Measurements from ENCODE around the gene CERS6. TPM values are rescaled to one million over a fixed set of nuclear protein-coding genes. Genes with fewer than 3 reads are reported as not detected.

The CERS6 gene
- total and polyA plus RNA-seq, 11 donors: 22.1 to 78.0 (median 62.2) TPM

DNA sequence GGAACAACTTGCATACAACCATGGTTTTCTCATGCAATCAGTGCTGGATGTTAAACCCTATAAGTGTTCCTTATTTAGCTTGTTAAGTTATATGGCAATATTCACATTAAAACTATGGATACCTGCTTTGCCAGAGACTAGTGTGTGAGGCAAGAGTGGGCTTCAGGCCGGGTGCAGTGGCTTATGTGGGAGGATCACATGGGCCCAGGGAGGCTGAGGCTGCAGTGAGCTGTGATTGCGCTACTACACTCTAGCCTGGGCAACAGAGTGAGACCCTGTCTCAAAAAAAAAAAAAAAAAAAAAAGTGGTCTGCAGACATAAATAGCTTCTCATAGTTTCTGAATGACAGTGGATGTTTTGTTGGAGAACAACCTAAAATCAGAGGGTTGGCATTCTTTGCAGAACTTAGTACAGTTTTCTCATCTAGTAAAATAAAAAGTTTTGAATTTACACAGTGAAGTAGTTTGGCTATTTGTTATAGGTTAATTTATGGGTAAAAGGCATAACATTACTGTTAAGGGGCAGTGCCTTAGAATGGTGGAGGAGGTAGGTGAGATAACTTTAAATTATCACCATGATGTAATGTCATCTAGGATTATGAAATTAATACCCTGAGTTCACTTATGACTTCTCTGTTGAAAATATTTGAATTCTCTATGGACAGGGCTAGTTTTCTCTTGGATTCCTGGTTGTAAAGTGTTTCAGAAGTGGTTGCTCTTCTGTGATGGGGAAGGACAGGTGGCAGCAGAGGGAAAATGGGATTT, 5.3 kb downstream of the CERS6 start:
- DNase-seq: no peak
- intact Hi-C loops (cut with DNase I): loop anchor here in 1 of 10 donors (10.0 kb wide), 1 partner anchor 63 kb away; no protein-coding TSS in a partner anchor
- Histone ChIP-seq H3K9me3 (no peaks in the 10 kb centered on the region), H3K36me3 (no peaks in the 10 kb centered on the region), H3K27me3 (no peaks in the 10 kb centered on the region), H3K27ac (no peak overlapping the region), H3K4me1 (peaks cover 0 to 59% (median 19%) of the 10 kb centered on the region in 12 donors), H3K4me3 (no peak overlapping the region)
- no peak for ATAC-seq
- WGBS, 4 donors: 61 to 82% (median 71%) methylated on average over 2 of the region's 2 CpGs
- TF ChIP-seq POLR2A (IDR thresholded peaks at IDR 0.05): no peak
- TF ChIP-seq, protein P1, sequence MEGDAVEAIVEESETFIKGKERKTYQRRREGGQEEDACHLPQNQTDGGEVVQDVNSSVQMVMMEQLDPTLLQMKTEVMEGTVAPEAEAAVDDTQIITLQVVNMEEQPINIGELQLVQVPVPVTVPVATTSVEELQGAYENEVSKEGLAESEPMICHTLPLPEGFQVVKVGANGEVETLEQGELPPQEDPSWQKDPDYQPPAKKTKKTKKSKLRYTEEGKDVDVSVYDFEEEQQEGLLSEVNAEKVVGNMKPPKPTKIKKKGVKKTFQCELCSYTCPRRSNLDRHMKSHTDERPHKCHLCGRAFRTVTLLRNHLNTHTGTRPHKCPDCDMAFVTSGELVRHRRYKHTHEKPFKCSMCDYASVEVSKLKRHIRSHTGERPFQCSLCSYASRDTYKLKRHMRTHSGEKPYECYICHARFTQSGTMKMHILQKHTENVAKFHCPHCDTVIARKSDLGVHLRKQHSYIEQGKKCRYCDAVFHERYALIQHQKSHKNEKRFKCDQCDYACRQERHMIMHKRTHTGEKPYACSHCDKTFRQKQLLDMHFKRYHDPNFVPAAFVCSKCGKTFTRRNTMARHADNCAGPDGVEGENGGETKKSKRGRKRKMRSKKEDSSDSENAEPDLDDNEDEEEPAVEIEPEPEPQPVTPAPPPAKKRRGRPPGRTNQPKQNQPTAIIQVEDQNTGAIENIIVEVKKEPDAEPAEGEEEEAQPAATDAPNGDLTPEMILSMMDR (IDR thresholded peaks at IDR 0.05): no peak

DNA sequence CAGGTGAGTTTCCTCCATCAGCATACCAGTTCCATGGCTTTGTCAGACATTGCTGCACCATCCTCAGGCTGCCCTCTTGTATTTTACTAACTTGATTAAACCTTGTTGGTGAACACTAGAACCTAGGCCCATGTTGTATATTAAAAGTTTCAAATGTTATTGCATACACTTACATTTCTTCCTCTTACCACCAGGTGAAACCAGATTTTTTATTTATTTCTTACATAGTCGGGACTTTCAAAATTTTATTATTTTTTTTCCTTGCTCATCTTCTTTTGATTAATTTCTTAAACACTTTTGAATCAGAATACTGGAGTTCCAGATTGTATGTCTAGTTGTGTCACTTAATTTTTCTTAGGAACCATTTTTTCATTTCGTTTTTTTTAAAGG, 5.9 kb downstream of the CERS6 start:
- H3K27me3 ChIP-seq: no peaks in the 10 kb centered on the region
- H3K4me1 ChIP-seq: peaks cover 0 to 57% (median 23%) of the 10 kb centered on the region in 12 donors
- H3K36me3 ChIP-seq: no peaks in the 10 kb centered on the region
- no peak overlapping the region for H3K27ac ChIP-seq
- TF ChIP-seq POLR2A (IDR thresholded peaks at IDR 0.05): no peak
- TF ChIP-seq, protein P1 (IDR thresholded peaks at IDR 0.05): peak in 2 of 12 donors; percentile 12 to 16
- DNase-seq (no peak), ATAC-seq (no peak)
- 86 to 92% (median 90%) methylated on average over 2 of the region's 2 CpGs for WGBS, 4 donors
- H3K4me3 ChIP-seq: no peak overlapping the region
- H3K9me3 ChIP-seq: no peaks in the 10 kb centered on the region
- intact Hi-C loops (cut with DNase I): loop anchor here in 1 of 10 donors (10.0 kb wide), 1 partner anchor 63 kb away; no protein-coding TSS in a partner anchor

DNA sequence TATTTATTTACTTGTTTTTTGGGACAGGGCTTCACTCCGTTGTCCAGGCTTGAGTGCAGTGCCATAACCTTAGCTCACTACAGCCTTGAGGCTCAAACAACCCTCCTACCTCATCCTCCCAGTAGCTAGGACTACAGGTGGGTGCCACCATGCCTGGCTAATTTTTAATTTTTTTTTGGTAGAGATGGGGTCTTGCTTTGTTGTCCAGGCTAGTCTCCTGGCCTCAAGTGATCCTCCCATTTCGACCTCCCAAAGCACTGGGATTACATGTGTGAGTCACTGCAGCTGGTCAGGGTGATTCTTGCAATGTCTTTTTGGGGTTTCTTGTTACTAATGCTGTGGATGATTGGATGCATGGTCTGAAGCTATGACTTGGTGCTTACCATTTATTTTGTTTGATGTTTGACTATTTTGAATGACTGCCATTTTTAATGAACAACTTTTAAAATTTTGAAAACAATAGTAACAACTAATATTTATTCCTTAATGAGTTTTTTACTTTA, 6.5 kb downstream of the CERS6 start:
- WGBS, 4 donors: 86 to 99% (median 93%) methylated on average over 2 of the region's 2 CpGs
- no peaks in the 10 kb centered on the region for H3K36me3 ChIP-seq
- H3K4me3 ChIP-seq: no peak overlapping the region
- TF ChIP-seq POLR2A (IDR thresholded peaks at IDR 0.05): no peak
- TF ChIP-seq, protein P1 (IDR thresholded peaks at IDR 0.05): no peak
- H3K27me3 ChIP-seq: no peaks in the 10 kb centered on the region
- DNase-seq: no peak
- H3K27ac ChIP-seq: no peak overlapping the region
- ATAC-seq: no peak
- H3K4me1 ChIP-seq: peaks cover 0 to 62% (median 27%) of the 10 kb centered on the region in 12 donors
- H3K9me3 ChIP-seq: no peaks in the 10 kb centered on the region
- intact Hi-C loops (cut with DNase I): loop anchor here in 1 of 10 donors (10.0 kb wide), 1 partner anchor 62 kb away; no protein-coding TSS in a partner anchor

DNA sequence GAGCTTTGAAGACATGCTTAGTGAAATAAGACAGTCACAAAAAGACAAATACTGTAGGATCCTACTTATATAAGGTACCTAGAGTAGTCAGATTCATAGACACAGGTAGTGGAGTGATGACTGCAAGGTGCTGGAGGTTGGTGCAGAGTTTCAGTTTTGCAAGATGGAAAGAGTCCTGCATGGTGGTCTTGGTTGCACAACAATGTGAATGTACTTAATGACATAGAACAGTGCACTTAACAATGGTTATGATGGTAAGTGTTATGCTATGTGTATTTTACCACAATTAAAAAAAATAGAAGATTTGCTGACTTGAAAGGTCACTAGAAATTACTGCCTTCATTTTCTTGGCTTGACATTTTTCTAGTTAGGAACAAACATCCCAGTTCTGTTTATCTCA, 9.5 kb downstream of the CERS6 start:
- ATAC-seq (no peak), DNase-seq (no peak)
- no peaks in the 10 kb centered on the region for H3K9me3 ChIP-seq
- H3K27ac ChIP-seq: peak overlapping the region in 8 of 12 donors; percentile 24 to 59 (median 54)
- no peak overlapping the region for H3K4me3 ChIP-seq
- intact Hi-C loops (cut with DNase I): loop anchor here in 2 of 10 donors (5.0 to 10.0 kb wide), 2 partner anchors 52 to 59 kb away; no protein-coding TSS in a partner anchor
- H3K36me3 ChIP-seq: no peaks in the 10 kb centered on the region
- TF ChIP-seq POLR2A (IDR thresholded peaks at IDR 0.05): no peak
- TF ChIP-seq, protein P1 (IDR thresholded peaks at IDR 0.05): no peak
- peaks cover 0 to 61% (median 24%) of the 10 kb centered on the region in 12 donors for H3K4me1 ChIP-seq
- H3K27me3 ChIP-seq: no peaks in the 10 kb centered on the region
